HG02885 (cell line): ENCODE data around the gene ECM1.

Source experiments
- ATAC-seq: cut with Tn5 transposase; IDR thresholded peaks from one replicate; pipeline ENCODE4 v1.9.1; 2021; ENCODE audit warnings: mild to moderate bottlenecking; ENCODE audit not compliant: unreplicated experiment, poor library complexity

The ECM1 gene

GRCh38 chr1:150507912-150508864 is at the start of gene ECM1:
ECM1 (plus strand) TSS chr1:150508109; CDS start chr1:150508210, 101 bp downstream.
- ATAC-seq = no peak

- ATAC-seq = no peak
These were observed 43.5 kb upstream of the ECM1 start for GRCh38 chr1:150464422-150464826.

GRCh38 chr1:150466964-150467363 is 40.9 kb upstream of the ECM1 start:
- ATAC-seq = no peak

GRCh38 chr1:150469291-150469690 is 38.6 kb upstream of the ECM1 start:
- no peak for ATAC-seq

- no peak for ATAC-seq
These were observed 35.2 kb upstream of the ECM1 start for GRCh38 chr1:150472601-150473200.

- no peak for ATAC-seq
These were observed 34.2 kb upstream of the ECM1 start for GRCh38 chr1:150473659-150474058.

GRCh38 chr1:150474869-150475268 is 33.0 kb upstream of the ECM1 start:
- ATAC-seq = no peak

- no peak for ATAC-seq
These were observed 31.2 kb upstream of the ECM1 start for GRCh38 chr1:150476754-150477153.

- no peak for ATAC-seq
These were observed 30.6 kb upstream of the ECM1 start for GRCh38 chr1:150477320-150477719.

- no peak for ATAC-seq
These were observed 30.2 kb upstream of the ECM1 start for GRCh38 chr1:150477733-150478132.

GRCh38 chr1:150479370-150479769 is 28.5 kb upstream of the ECM1 start:
- no peak for ATAC-seq

GRCh38 chr1:150479927-150480352 is 28.0 kb upstream of the ECM1 start:
- no peak for ATAC-seq

GRCh38 chr1:150484431-150484830 is 23.5 kb upstream of the ECM1 start:
- no peak for ATAC-seq

GRCh38 chr1:150484861-150485260 is 23.0 kb upstream of the ECM1 start:
- no peak for ATAC-seq

GRCh38 chr1:150486966-150487762 is 20.7 kb upstream of the ECM1 start, which contains the start of gene TARS2:
TARS2 (plus strand) TSS chr1:150487419; CDS start chr1:150487451, 32 bp downstream.
- ATAC-seq = peak; percentile 100

- no peak for ATAC-seq
These were observed 20.2 kb upstream of the ECM1 start for GRCh38 chr1:150487763-150488115.

GRCh38 chr1:150493175-150493574 is 14.7 kb upstream of the ECM1 start:
- no peak for ATAC-seq

GRCh38 chr1:150498342-150498741 is 9.6 kb upstream of the ECM1 start:
- no peak for ATAC-seq

GRCh38 chr1:150505431-150505830 is 2.5 kb upstream of the ECM1 start:
- ATAC-seq = no peak

GRCh38 chr1:150508982-150509381 is 1.1 kb downstream of the ECM1 start:
- ATAC-seq = no peak

- no peak for ATAC-seq
These were observed 3.6 kb downstream of the ECM1 start for GRCh38 chr1:150511551-150511950.
